CD4-positive, alpha-beta T cell (primary cell): ENCODE results near the gene ARL10. TPM values are rescaled to one million over a fixed set of nuclear protein-coding genes. Genes with fewer than 3 reads are reported as not detected.

Experiments used
- ATAC-seq: fragments of 200-7000 bp; cut with Tn5 transposase; one replicate; pipeline ENCODE4 v1.10.0; 2022; ENCODE audit warnings: mild to moderate bottlenecking; ENCODE audit not compliant: poor library complexity
- CTCF ChIA-PET: fragments of 350-600 bp; sonication (Branson Sonifier 250); formaldehyde crosslinking; loops from one replicate; lab custom pipeline; 2021; ENCODE audit warnings: antibody characterized with exemption, inconsistent platforms; lab: Charles Lee
- POLR2A ChIA-PET: fragments of 350-600 bp; sonication (Branson Sonifier 250); formaldehyde crosslinking; loops from one replicate; lab custom pipeline; 2021; ENCODE audit warnings: antibody characterized with exemption, inconsistent platforms; lab: Charles Lee
- DNase-seq, 14 experiments: peaks; one replicate each; pipeline ENCODE4 v3.0.0-alpha.2; 2013 to 2020; ENCODE audit warnings: mixed read lengths in 2 of 14
- H3K27ac ChIP-seq, 2 donors: one replicate each; pipeline versions ENCODE4 v1.5.1 to v1.7.0; 2013; ENCODE audit warnings: low read length in 2 of 2, low read depth in 1 of 2, mild to moderate bottlenecking in 1 of 2
- H3K27me3 ChIP-seq, 2 experiments: 1 replicate in 1 of 2; 2 replicates in 1 of 2; pipeline versions ENCODE4 v1.6.1 to v1.7.0; 2013; ENCODE audit warnings: low read length in 2 of 2, control low read depth in 1 of 2, mild to moderate bottlenecking in 1 of 2, moderate library complexity in 1 of 2; ENCODE audit not compliant: insufficient read depth in 2 of 2, control insufficient read depth in 1 of 2
- H3K36me3 ChIP-seq: one replicate; pipeline ENCODE4 v1.6.1; 2013; ENCODE audit warnings: low read length, control low read depth; ENCODE audit not compliant: insufficient read depth
- H3K4me1 ChIP-seq: one replicate; pipeline ENCODE4 v1.6.1; 2013; ENCODE audit warnings: low read length, control low read depth; ENCODE audit not compliant: insufficient read depth
- H3K4me3 ChIP-seq: one replicate; pipeline ENCODE4 v1.5.1; 2013; ENCODE audit warnings: mild to moderate bottlenecking, low read length, moderate library complexity
- H3K9me3 ChIP-seq, 2 experiments: 1 replicate in 1 of 2; 2 replicates in 1 of 2; pipeline versions ENCODE4 v1.6.1 to v1.7.0; 2013; ENCODE audit warnings: low read length in 2 of 2, mild to moderate bottlenecking in 2 of 2, control low read depth in 1 of 2, moderate library complexity in 1 of 2; ENCODE audit not compliant: control insufficient read depth in 1 of 2, insufficient read depth in 1 of 2
- H3K27ac Mint-ChIP-seq: one replicate; pipeline ENCODE4 v1.8.0; 2020; ENCODE audit warnings: mixed read lengths
- H3K27me3 Mint-ChIP-seq: one replicate; pipeline ENCODE4 v1.8.0; 2021; ENCODE audit warnings: mixed read lengths
- H3K36me3 Mint-ChIP-seq: one replicate; pipeline ENCODE4 v1.8.0; 2021; ENCODE audit warnings: low read depth, mixed read lengths
- H3K4me1 Mint-ChIP-seq: one replicate; pipeline ENCODE4 v1.8.0; 2021; ENCODE audit warnings: low read depth, mixed read lengths
- H3K4me3 Mint-ChIP-seq: one replicate; pipeline ENCODE4 v1.8.0; 2020; ENCODE audit warnings: mild to moderate bottlenecking, mixed read lengths
- H3K9me3 Mint-ChIP-seq: one replicate; pipeline ENCODE4 v1.8.0; 2020; ENCODE audit warnings: mixed read lengths
- intact Hi-C, 2 experiments: fragments of 100-400 bp; cut with DNase I in 1 of 2; cut with micrococcal nuclease in 1 of 2; formaldehyde crosslinking; loops; one replicate each; pipeline versions ENCODE4 v1.15.1 to v1.9.0; 2023 to 2025; cut with DNase I, micrococcal nuclease
- total RNA-seq, 174 experiments: library from RNA in 2 of 174; stranded (reverse) in 2 of 174; gene quantifications; one replicate each; pipeline ENCODE4 v1.2.3 and lab custom pipeline; 2021 to 2026
- TF ChIP-seq, protein P1 (sequence below): fragments of 200-600 bp; IDR thresholded peaks from one replicate; pipeline ENCODE4 v1.8.0; 2022; ENCODE audit warnings: antibody characterized with exemption, mild to moderate bottlenecking

Gene ARL10
- total RNA-seq, 2 experiments from 2014 or later, result 3.2 to 4.4 TPM

DNA sequence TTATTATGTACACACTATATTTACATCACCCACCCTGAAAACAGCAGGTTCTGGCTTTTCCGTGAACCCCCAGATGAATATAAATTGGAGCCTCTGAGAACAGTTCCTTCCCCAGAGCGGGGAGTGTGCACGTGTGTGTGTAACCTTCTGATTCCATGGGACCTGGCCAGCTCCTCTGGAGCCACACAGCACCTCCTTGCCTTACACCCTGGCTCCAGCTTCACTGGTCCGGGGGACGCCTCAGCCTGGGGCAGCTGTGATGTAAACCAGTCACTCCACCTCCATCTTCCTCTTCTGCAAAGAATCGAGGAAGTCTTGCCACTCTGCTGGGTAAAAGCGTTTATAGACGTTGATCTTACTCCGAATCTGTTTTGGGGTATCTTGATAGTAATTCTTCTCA, 18.7 kb downstream of the ARL10 start:
- peaks cover 61% of the 10 kb centered on the region for H3K36me3 ChIP-seq
- ChIA-PET CTCF (no interaction called here), POLR2A (no interaction called here)
- intact Hi-C loops, result loop anchor here (10.0 kb wide), 2 partner anchors 151 to 971 kb away; partner anchors contain the start of genes LMAN2 (in 1 of the 2), RGS14 (in 1 of the 2) and RNF44 (in 1 of the 2)
- Mint-ChIP-seq H3K27me3 (no peaks in the 10 kb centered on the region), H3K27ac (no peak overlapping the region), H3K9me3 (no peaks in the 10 kb centered on the region), H3K4me3 (no peak overlapping the region), H3K36me3 (peaks cover 79% of the 10 kb centered on the region), H3K4me1 (peaks cover 33% of the 10 kb centered on the region)
- ATAC-seq, result no peak
- no peak overlapping the region for H3K27ac ChIP-seq
- peaks cover 19% of the 10 kb centered on the region for H3K4me1 ChIP-seq
- no peak for DNase-seq
- no peaks in the 10 kb centered on the region for H3K27me3 ChIP-seq
- H3K9me3 ChIP-seq, result no peaks in the 10 kb centered on the region
- TF ChIP-seq, protein P1, sequence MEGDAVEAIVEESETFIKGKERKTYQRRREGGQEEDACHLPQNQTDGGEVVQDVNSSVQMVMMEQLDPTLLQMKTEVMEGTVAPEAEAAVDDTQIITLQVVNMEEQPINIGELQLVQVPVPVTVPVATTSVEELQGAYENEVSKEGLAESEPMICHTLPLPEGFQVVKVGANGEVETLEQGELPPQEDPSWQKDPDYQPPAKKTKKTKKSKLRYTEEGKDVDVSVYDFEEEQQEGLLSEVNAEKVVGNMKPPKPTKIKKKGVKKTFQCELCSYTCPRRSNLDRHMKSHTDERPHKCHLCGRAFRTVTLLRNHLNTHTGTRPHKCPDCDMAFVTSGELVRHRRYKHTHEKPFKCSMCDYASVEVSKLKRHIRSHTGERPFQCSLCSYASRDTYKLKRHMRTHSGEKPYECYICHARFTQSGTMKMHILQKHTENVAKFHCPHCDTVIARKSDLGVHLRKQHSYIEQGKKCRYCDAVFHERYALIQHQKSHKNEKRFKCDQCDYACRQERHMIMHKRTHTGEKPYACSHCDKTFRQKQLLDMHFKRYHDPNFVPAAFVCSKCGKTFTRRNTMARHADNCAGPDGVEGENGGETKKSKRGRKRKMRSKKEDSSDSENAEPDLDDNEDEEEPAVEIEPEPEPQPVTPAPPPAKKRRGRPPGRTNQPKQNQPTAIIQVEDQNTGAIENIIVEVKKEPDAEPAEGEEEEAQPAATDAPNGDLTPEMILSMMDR, result no peak
- H3K4me3 ChIP-seq, result no peak overlapping the region

DNA sequence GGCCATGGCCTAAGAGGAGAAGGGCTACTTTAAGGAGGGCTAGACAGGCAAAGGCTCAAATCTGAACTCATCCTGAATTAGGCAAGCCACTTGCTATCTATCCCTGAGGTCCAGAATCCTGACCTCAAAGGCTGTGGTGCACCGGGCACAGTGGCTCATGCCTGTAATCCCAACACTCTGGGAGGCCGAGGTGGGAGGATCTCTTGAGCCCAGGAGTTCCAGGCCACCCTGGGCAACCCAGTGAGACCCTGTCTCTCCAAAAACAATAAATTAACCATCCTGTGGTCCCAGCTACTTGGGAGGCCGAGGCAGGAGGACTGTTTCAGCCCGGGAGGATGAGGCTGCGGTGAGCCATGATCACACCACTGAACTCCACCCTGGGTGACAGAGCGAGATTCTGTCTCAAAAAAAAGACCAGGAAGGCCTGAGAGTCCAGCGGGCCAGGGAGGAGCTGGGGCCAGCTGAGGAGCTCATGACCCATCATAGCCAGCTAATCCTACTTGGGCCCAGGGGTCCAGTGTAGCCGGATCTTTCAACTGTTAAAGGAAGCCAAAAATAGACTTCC, 19.2 kb downstream of the ARL10 start:
- intact Hi-C loops, result loop anchor here (10.0 kb wide), 2 partner anchors 150 to 970 kb away; partner anchors contain the start of genes LMAN2 (in 1 of the 2), RGS14 (in 1 of the 2) and RNF44 (in 1 of the 2)
- POLR2A ChIA-PET, result no interaction called here
- peaks cover 61% of the 10 kb centered on the region for H3K36me3 ChIP-seq

DNA sequence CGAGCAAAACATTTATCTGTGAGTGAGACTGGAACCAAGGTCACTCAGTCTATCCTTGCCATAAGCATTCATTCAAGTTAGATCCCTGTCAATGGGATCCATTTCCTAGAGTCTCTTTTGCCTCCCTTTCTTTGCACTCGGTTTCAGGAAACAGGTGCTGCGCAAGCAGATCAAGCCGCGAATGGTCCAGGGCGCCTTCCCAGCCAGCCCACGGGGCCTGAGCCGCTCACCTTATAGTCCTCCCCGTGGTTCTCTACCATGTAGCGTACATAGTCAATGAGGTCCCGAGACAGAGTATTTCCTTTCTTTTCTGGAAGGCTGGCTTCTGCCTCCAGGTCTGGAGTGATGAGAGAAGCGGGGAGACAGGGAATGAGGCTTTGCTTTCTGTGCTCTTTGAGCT, 19.7 kb downstream of the ARL10 start:
- no peak overlapping the region for H3K27ac Mint-ChIP-seq
- Histone ChIP-seq H3K27me3 (no peaks in the 10 kb centered on the region), H3K4me3 (no peak overlapping the region), H3K4me1 (peaks cover 29% of the 10 kb centered on the region), H3K9me3 (no peaks in the 10 kb centered on the region), H3K36me3 (peaks cover 61% of the 10 kb centered on the region), H3K27ac (no peak overlapping the region)
- peaks cover 79% of the 10 kb centered on the region for H3K36me3 Mint-ChIP-seq
- ChIA-PET POLR2A (no interaction called here), CTCF (no interaction called here)
- no peaks in the 10 kb centered on the region for H3K9me3 Mint-ChIP-seq
- DNase-seq, result no peak
- peaks cover 38% of the 10 kb centered on the region for H3K4me1 Mint-ChIP-seq
- no peak overlapping the region for H3K4me3 Mint-ChIP-seq
- no peaks in the 10 kb centered on the region for H3K27me3 Mint-ChIP-seq
- TF ChIP-seq, protein P1, result no peak
- no peak for ATAC-seq
- intact Hi-C loops, result loop anchor here (5.0 to 10.0 kb wide), 4 partner anchors 150 to 1172 kb away; partner anchors contain the start of genes FGFR4 (in 1 of the 2), LMAN2 (in 1 of the 2), RGS14 (in 1 of the 2) and RNF44 (in 1 of the 2)

More for the DNA sequence above, 19.2 kb downstream of the ARL10 start:
- no peaks in the 10 kb centered on the region for H3K27me3 ChIP-seq
- H3K9me3 ChIP-seq, result no peaks in the 10 kb centered on the region
- no peaks in the 10 kb centered on the region for H3K9me3 Mint-ChIP-seq
- H3K4me1 ChIP-seq, result peaks cover 23% of the 10 kb centered on the region
- DNase-seq, result no peak
- no peaks in the 10 kb centered on the region for H3K27me3 Mint-ChIP-seq
- H3K4me3 Mint-ChIP-seq, result no peak overlapping the region
- H3K4me1 Mint-ChIP-seq, result peaks cover 34% of the 10 kb centered on the region
- no peak overlapping the region for H3K4me3 ChIP-seq
- no peak overlapping the region for H3K27ac ChIP-seq
- H3K36me3 Mint-ChIP-seq, result peaks cover 82% of the 10 kb centered on the region
- ATAC-seq, result no peak
- CTCF ChIA-PET, result no interaction called here
- H3K27ac Mint-ChIP-seq, result no peak overlapping the region
- TF ChIP-seq, protein P1, result no peak
